ENCODE measurements around the gene TAX1BP1.
A peak's percentile ranks its signal among the peaks of the same experiment; 100 is the strongest.
"Not testable (repeated sequence)": the region's sequence is repeated elsewhere in the genome, so short reads cannot be mapped to it uniquely, and the experiment has no call there.

The TAX1BP1 gene

DNA sequence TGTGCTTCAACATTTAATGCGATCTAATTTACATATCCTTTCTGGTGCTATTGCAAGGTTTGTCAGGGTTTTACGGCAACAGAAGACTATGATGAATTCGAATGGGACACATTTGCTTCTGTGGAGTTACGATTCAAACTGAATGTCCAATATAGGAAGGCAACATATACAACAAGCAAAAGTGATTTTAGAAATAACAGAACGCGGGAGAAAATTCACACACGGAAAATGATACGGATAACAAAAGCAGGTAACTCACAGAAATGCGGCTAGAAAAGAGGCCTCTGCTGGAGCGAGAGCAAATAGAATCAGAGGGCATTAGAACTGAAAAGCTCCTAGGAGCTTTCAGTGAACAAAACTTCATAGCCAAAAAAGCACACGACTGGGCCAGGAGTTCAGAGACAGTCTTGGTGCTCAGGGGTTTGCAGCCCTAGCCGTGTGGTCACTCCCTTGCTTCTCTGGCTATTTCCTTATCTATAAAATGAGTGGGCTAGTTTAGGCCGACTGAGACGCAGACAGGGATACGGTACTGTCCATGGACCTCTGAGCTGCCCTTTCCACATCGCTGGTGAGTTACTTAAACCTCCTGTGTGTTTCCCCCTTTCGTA is 557 bp upstream of the TAX1BP1 start:
- no peak for DNase-seq

DNA sequence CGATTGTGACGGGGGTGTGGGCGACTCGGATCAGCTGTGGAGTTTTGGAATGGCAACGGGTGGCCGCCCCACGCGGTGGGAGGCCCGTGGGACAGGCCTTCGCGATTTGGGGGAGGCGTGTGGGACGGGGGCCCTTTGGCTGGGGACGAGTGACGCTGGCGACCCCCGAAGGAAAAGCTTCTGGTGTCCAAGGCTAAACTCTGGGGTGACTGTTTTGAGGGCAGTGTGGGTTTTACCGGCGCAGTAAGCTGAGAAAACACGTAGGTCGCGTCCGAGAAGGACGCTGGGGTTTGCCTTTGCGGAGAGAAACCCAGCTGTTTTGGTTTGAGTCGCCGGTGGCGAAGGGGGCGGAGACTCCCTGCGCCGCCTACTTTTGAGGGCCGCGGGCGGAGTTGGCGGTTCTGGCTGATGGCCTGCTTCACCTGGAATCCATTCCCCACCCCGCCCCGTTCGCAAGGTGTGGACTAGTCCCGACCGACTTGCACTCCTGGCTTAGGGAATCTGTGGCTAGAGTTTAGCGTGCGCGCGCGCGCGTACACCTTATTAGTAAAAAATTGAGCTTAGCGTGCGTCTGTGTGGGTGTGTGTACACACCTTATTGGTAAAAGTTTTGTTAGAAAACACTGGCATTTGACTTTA is 606 bp downstream of the TAX1BP1 start:
- peak; percentile 92 for DNase-seq

GRCh38 chr7:27742091-27742710 is 2.2 kb downstream of the TAX1BP1 start:
- DNase-seq = not testable (repeated sequence)

- no peak for DNase-seq
Observed at GRCh38 chr7:27745064-27745583, 5.2 kb downstream of the TAX1BP1 start.

GRCh38 chr7:27746486-27746885 is 6.5 kb downstream of the TAX1BP1 start:
- DNase-seq = no peak

GRCh38 chr7:27746978-27747377 is 7.0 kb downstream of the TAX1BP1 start:
- no peak for DNase-seq

GRCh38 chr7:27747589-27748368 is 7.8 kb downstream of the TAX1BP1 start:
- no peak for DNase-seq

GRCh38 chr7:27750316-27750715 is 10.4 kb downstream of the TAX1BP1 start:
- DNase-seq = no peak

- DNase-seq = no peak
Observed at GRCh38 chr7:27751888-27752660, 12.1 kb downstream of the TAX1BP1 start.

- no peak for DNase-seq
Observed at GRCh38 chr7:27753863-27754262, 13.9 kb downstream of the TAX1BP1 start.

DNA sequence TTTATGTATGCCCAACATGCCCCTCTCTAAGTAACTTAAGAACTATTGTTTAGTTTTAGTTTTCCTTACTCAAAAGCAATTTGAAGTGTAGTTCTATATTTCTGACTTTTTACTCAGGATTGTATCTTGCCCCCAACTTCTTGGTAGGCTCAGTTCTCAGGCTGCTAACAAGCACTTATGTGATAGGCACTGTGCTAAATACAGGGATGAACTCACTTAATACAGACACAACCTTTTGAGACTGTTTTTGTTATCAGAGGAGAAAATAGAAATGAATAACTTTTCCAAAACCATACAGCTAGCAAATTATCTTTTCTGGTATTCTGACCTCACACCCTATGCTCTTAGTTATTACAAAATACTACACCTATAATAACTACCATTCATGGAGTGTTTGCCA is 16.3 kb downstream of the TAX1BP1 start:
- DNase-seq = no peak

DNA sequence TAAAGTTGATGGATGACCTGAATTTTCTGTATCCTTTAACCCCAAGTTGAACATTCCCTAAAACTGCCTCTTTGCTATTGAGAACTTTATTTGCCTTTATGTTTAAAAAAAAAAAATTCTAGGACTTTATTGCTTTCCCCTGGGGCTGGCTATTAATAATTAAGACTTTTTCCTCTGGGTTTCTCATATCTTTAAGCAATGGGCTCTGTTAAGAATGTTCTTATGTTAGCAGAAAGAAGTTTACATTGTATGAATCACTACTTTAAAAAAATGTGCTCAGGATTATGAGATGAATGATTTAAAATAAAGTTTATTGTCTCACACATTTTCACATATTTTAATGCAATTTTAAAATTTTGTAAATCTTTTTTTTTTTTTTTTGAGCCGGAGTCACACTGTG is 19.5 kb downstream of the TAX1BP1 start:
- DNase-seq = no peak

DNA sequence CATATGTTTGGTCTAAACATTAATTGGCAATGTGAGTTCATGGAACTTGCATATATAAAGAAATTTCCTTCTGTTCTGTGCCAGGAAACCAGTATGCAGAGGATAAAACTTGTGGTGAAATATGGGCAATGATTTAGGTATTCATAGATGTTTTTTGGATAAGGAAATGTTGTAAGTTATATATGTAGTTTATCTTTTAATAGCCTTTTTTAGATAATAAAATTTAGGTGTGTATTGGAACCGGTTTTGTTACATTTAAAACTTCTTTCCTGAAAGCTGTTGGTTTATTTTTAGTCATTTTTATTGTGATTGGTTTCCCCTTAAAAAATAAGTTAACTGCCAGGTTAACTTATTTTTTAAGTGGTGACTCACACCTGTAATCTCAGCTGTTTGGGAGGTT is 22.1 kb downstream of the TAX1BP1 start:
- no peak for DNase-seq

GRCh38 chr7:27763983-27764508 is 24.1 kb downstream of the TAX1BP1 start:
- no peak for DNase-seq

DNA sequence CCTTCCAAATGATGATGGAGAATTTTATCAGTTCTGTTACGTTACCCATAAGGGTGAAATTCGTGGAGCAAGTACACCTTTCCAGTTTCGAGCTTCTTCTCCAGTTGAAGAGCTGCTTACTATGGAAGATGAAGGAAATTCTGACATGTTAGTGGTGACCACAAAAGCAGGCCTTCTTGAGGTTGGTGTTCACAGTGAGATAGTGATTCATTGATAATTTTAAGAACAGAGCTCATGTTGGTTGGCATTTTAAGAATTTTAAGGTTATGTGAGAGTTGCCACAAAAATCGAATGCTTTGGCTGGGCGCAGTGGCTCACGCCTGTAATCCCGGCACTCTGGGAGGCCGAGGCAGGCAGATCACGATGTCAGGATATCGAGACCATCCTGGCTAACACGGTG is 25.9 kb downstream of the TAX1BP1 start:
- DNase-seq = no peak

DNA sequence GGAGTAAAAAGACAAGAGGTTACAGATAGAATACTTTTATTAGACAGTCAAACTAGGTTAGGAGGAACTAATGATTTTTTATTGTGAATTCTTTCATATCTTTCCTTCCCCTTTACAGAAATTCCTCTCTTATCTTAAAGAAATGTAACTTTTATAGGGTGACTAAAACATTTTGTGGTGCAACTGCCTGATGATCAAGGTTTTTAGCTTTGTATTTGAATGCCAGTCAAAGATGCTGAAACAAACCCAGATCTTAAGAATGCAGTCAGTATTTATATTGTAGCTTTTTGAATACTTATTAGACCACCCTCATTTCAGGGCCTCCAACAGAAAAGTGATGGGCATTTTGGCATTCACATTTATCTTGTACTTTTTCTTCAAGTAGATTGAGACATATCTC is 27.4 kb downstream of the TAX1BP1 start:
- no peak for DNase-seq

- DNase-seq = no peak
Observed at GRCh38 chr7:27771111-27771510, 31.1 kb downstream of the TAX1BP1 start.

DNA sequence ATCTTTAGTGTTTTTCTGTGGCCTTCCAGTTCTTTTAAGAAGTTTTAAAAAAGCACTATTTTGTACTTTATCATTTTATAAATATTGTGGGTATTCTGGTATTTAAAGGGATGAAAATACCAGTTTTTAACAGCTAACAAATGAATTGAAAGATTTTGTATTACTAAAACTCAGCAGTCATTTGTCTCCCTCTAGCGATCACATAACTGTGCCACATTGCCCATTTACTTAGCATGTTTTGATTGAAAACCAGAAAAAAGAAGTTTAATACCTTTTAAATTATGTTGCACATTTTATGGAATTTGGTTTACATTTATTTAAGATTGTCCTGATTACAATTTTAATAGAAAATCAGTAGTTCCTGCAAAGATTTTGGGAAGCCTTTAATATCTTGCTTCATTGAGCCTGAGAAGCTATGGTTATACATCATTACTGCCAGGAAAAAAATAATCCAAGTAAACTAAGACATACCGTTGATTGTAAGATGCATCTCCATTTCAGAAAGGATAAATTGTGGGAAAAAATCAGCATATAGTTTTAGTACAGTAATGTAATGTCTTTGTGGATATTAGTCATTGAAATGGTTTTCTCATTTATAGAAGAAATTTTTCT is 34.9 kb downstream of the TAX1BP1 start:
- DNase-seq = no peak

GRCh38 chr7:27775782-27776181 is 35.8 kb downstream of the TAX1BP1 start:
- no peak for DNase-seq

DNA sequence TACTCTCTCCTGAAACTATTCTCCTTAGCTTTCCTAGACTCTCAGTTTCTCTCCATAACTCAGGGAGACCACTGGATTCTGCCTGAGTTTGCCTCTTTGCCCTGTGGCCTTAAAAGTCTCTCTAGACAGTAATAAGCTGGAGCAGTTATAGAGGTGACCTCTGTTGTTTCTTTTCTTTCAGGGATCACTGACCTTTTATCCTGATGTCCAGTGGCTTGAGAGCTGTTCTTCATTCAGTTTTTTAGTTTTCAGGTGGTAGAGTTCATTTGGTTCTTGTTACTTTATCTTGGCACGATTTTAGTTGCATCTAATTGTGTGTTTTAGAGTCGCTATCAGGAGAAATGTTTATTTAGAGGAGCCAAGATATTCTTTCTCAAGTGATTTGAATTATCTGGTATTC is 37.7 kb downstream of the TAX1BP1 start:
- DNase-seq = no peak

GRCh38 chr7:27779873-27780272 is 39.9 kb downstream of the TAX1BP1 start:
- DNase-seq = no peak

GRCh38 chr7:27781188-27781587 is 41.2 kb downstream of the TAX1BP1 start:
- DNase-seq = no peak

Measured in NCI-H774 (cell line).